ENCODE data around the gene FXYD4. TPM values are rescaled to one million over a fixed set of nuclear protein-coding genes. Genes with fewer than 3 reads are reported as not detected.

FXYD4 gene
- total and polyA plus RNA-seq, 7 donors: not detected

- TF ChIP-seq CTCF (IDR thresholded peaks at IDR 0.05) (no peak), POLR2AphosphoS5 (IDR thresholded peaks at IDR 0.05) (no peak), EP300 (IDR thresholded peaks at IDR 0.05) (no peak), POLR2A (IDR thresholded peaks at IDR 0.05) (no peak)
- WGBS, 2 donors: 17 to 34% methylated on average over 21 of the region's 21 CpGs
- Histone ChIP-seq H3K9me3 (no peaks in the 10 kb centered on the region), H3K36me3 (no peaks in the 10 kb centered on the region), H3K4me3 (peak overlapping the region; percentile 27 to 62 (median 52)), H3K4me1 (peaks cover 0 to 14% (median 12%) of the 10 kb centered on the region in 4 donors), H3K27me3 (no peaks in the 10 kb centered on the region), H3K27ac (peak overlapping the region; percentile 63 to 74 (median 69))
- no peak for DNase-seq
- intact Hi-C loops (cut with DNase I): loop anchor here (5.0 kb wide), 1 partner anchor 36 kb away; no protein-coding TSS in a partner anchor
These were observed 9.8 kb upstream of the FXYD4 start for GRCh38 chr10:43361547-43362190.

- 4 to 6% methylated on average over 48 of the region's 48 CpGs for WGBS, 2 donors
- H3K27me3 ChIP-seq: no peaks in the 10 kb centered on the region
- no peaks in the 10 kb centered on the region for H3K36me3 ChIP-seq
- DNase-seq: peak; percentile 97
- H3K9me3 ChIP-seq: no peaks in the 10 kb centered on the region
- intact Hi-C loops (cut with DNase I): loop anchor here (5.0 kb wide), 1 partner anchor 35 kb away; no protein-coding TSS in a partner anchor
- H3K27ac ChIP-seq: peak overlapping the region; percentile 63 to 74 (median 69)
- peaks cover 0 to 14% (median 12%) of the 10 kb centered on the region in 4 donors for H3K4me1 ChIP-seq
- peak overlapping the region; percentile 27 to 62 (median 52) for H3K4me3 ChIP-seq
- TF ChIP-seq EP300 (IDR thresholded peaks at IDR 0.05) (no peak), POLR2AphosphoS5 (IDR thresholded peaks at IDR 0.05) (peak in 3 of 4 donors; percentile 49 to 61 (median 55)), POLR2A (IDR thresholded peaks at IDR 0.05) (peak in 1 of 2 donors; percentile 5), CTCF (IDR thresholded peaks at IDR 0.05) (peak; percentile 20 to 51 (median 32))
These were observed 9.1 kb upstream of the FXYD4 start for GRCh38 chr10:43362191-43362839.

GRCh38 chr10:43365001-43365400 lies 6.4 kb upstream of the FXYD4 start:
- 36 to 61% methylated on average over 3 of the region's 3 CpGs for WGBS, 2 donors
- no peaks in the 10 kb centered on the region for H3K27me3 ChIP-seq
- DNase-seq: no peak
- H3K36me3 ChIP-seq: no peaks in the 10 kb centered on the region
- intact Hi-C loops (cut with DNase I): no loop called here
- no peak overlapping the region for H3K27ac ChIP-seq
- no peak for TF ChIP-seq EP300 (IDR thresholded peaks at IDR 0.05)
- no peak for TF ChIP-seq CTCF (IDR thresholded peaks at IDR 0.05)
- H3K9me3 ChIP-seq: no peaks in the 10 kb centered on the region
- peaks cover 0 to 14% (median 12%) of the 10 kb centered on the region in 4 donors for H3K4me1 ChIP-seq
- H3K4me3 ChIP-seq: no peak overlapping the region

- H3K27me3 ChIP-seq: no peaks in the 10 kb centered on the region
- intact Hi-C loops (cut with DNase I): no loop called here
- H3K4me3 ChIP-seq: no peak overlapping the region
- peak; percentile 19 for DNase-seq
- no peaks in the 10 kb centered on the region for H3K9me3 ChIP-seq
- no peak for TF ChIP-seq EP300 (IDR thresholded peaks at IDR 0.05)
- no peak for TF ChIP-seq CTCF (IDR thresholded peaks at IDR 0.05)
- TF ChIP-seq POLR2AphosphoS5 (IDR thresholded peaks at IDR 0.05): no peak
- no peak for TF ChIP-seq POLR2A (IDR thresholded peaks at IDR 0.05)
- no peak overlapping the region for H3K27ac ChIP-seq
- no peaks in the 10 kb centered on the region for H3K4me1 ChIP-seq
- WGBS, 2 donors: 86 to 95% methylated on average over 4 of the region's 4 CpGs
- H3K36me3 ChIP-seq: no peaks in the 10 kb centered on the region
These were observed 1.5 kb upstream of the FXYD4 start for GRCh38 chr10:43369921-43370320.

Measured in sigmoid colon (tissue), 7 donors.